ENCODE results near the gene ZNF267.

GRCh38 chr16:31875112-31875803 is 1.7 kb downstream of the ZNF267 start:
- no peak for TF ChIP-seq CTCF (IDR thresholded peaks at IDR 0.05)
- TF ChIP-seq POLR2A (IDR thresholded peaks at IDR 0.05) = no peak
